OCI-LY3 (cell line): ENCODE measurements around the gene RGMA.

Experiments
- H2AFZ ChIP-seq: fragments of 200-600, 300-600 bp; shearing (Covaris generic); 2 replicates; pipeline ENCODE4 v1.6.0; 2014; ENCODE audit warnings: antibody characterized with exemption, low read depth, low read length
- H3K27ac ChIP-seq: fragments of 200-600, 300-600 bp; sonication (generic); 2 replicates; pipeline ENCODE4 v1.5.1; 2014; ENCODE audit warnings: mild to moderate bottlenecking, low read length, moderate library complexity, mixed read lengths
- H3K27me3 ChIP-seq: fragments of 200-600, 300-600 bp; sonication (generic); 2 replicates; pipeline ENCODE4 v1.6.1; 2014; ENCODE audit warnings: low read depth, low read length, mixed read lengths
- H3K36me3 ChIP-seq: fragments of 200-600, 300-600 bp; sonication (generic); replicated peaks from 2 replicates; pipeline ENCODE3; 2014; ENCODE audit warnings: low read depth, low read length, mixed read lengths
- H3K4me1 ChIP-seq: fragments of 300-600, 200-600 bp; sonication (generic); 2 replicates; pipeline ENCODE4 v1.6.1; 2014; ENCODE audit warnings: low read length, mixed read lengths
- H3K4me2 ChIP-seq: fragments of 200-600, 300-600 bp; sonication (generic); 2 replicates; pipeline ENCODE4 v1.6.1; 2014; ENCODE audit warnings: low read length, mixed read lengths
- H3K4me3 ChIP-seq: fragments of 300-600, 200-600 bp; sonication (generic); 2 replicates; pipeline ENCODE4 v1.5.1; 2014; ENCODE audit warnings: antibody characterized with exemption, mild to moderate bottlenecking, low read length, moderate library complexity
- H3K79me2 ChIP-seq: fragments of 300-600, 200-600 bp; shearing (Covaris generic); 2 replicates; pipeline ENCODE4 v1.6.1; 2014; ENCODE audit warnings: mild to moderate bottlenecking, low read length, mixed read lengths
- H3K9ac ChIP-seq: fragments of 300-600, 200-600 bp; shearing (Covaris generic); 2 replicates; pipeline ENCODE4 v1.6.0; 2014; ENCODE audit warnings: mild to moderate bottlenecking, low read length, moderate library complexity
- H3K9me3 ChIP-seq: fragments of 200-600, 300-600 bp; shearing (Covaris generic); 2 replicates; pipeline ENCODE4 v1.6.1; 2014; ENCODE audit warnings: low read length, mixed read lengths; ENCODE audit not compliant: insufficient read depth
- H4K20me1 ChIP-seq: fragments of 200-600, 300-600 bp; sonication (generic); 2 replicates; pipeline ENCODE4 v1.6.1; 2016; ENCODE audit warnings: low read length, mixed read lengths; ENCODE audit not compliant: insufficient read depth
- EZH2phosphoT487 ChIP-seq: fragments of 200-600 bp; shearing (Covaris generic); IDR thresholded peaks from 2 replicates; pipeline ENCODE4 v1.6.1; 2018; ENCODE audit warnings: antibody characterized with exemption, mixed run types, low read depth
- TF ChIP-seq, protein P1 (sequence below): fragments of 200-600, 300-600 bp; sonication (generic); IDR thresholded peaks from 2 replicates; pipeline ENCODE4 v1.5.1; 2014; ENCODE audit warnings: antibody characterized with exemption, low read length, low read depth

The RGMA gene

GRCh38 chr15:93102211-93102610 lies 13.2 kb upstream of the RGMA start:
- Histone ChIP-seq H3K4me2 (no peak overlapping the region), H2AFZ (no peak overlapping the region), H3K9me3 (no peaks in the 10 kb centered on the region), H3K4me1 (no peaks in the 10 kb centered on the region), H3K79me2 (no peaks in the 10 kb centered on the region), H3K9ac (no peak overlapping the region), H3K4me3 (no peak overlapping the region), H3K27me3 (no peaks in the 10 kb centered on the region; the same call in 1 of the 2 replicates), H4K20me1 (no peaks in the 10 kb centered on the region), H3K27ac (no peak overlapping the region), H3K36me3 (no peaks in the 10 kb centered on the region)
- no peak for TF ChIP-seq EZH2phosphoT487
- TF ChIP-seq, protein P1, sequence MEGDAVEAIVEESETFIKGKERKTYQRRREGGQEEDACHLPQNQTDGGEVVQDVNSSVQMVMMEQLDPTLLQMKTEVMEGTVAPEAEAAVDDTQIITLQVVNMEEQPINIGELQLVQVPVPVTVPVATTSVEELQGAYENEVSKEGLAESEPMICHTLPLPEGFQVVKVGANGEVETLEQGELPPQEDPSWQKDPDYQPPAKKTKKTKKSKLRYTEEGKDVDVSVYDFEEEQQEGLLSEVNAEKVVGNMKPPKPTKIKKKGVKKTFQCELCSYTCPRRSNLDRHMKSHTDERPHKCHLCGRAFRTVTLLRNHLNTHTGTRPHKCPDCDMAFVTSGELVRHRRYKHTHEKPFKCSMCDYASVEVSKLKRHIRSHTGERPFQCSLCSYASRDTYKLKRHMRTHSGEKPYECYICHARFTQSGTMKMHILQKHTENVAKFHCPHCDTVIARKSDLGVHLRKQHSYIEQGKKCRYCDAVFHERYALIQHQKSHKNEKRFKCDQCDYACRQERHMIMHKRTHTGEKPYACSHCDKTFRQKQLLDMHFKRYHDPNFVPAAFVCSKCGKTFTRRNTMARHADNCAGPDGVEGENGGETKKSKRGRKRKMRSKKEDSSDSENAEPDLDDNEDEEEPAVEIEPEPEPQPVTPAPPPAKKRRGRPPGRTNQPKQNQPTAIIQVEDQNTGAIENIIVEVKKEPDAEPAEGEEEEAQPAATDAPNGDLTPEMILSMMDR = no peak

GRCh38 chr15:93093765-93094164 lies 4.8 kb upstream of the RGMA start:
- H3K79me2 ChIP-seq = no peaks in the 10 kb centered on the region
- no peaks in the 10 kb centered on the region for H3K4me1 ChIP-seq
- peaks cover 8% of the 10 kb centered on the region; the same call in 1 of the 2 replicates for H3K27me3 ChIP-seq
- no peak overlapping the region for H3K4me2 ChIP-seq
- no peaks in the 10 kb centered on the region for H4K20me1 ChIP-seq
- no peak overlapping the region for H2AFZ ChIP-seq
- no peak for TF ChIP-seq EZH2phosphoT487
- TF ChIP-seq, protein P1 = no peak
- no peaks in the 10 kb centered on the region for H3K36me3 ChIP-seq
- H3K27ac ChIP-seq = no peak overlapping the region
- H3K4me3 ChIP-seq = no peak overlapping the region
- H3K9ac ChIP-seq = no peak overlapping the region
- no peaks in the 10 kb centered on the region for H3K9me3 ChIP-seq

- Histone ChIP-seq H3K9ac (no peak overlapping the region), H3K9me3 (no peaks in the 10 kb centered on the region), H3K27me3 (peaks cover 14% of the 10 kb centered on the region; the same call in 1 of the 2 replicates), H3K4me3 (no peak overlapping the region), H3K36me3 (no peaks in the 10 kb centered on the region), H3K79me2 (no peaks in the 10 kb centered on the region), H3K4me2 (no peak overlapping the region), H3K4me1 (no peaks in the 10 kb centered on the region), H4K20me1 (no peaks in the 10 kb centered on the region), H2AFZ (no peak overlapping the region), H3K27ac (no peak overlapping the region)
- TF ChIP-seq, protein P1 = no peak
Measured at GRCh38 chr15:93091465-93091864, 2.5 kb upstream of the RGMA start.

GRCh38 chr15:93089727-93090305 lies 805 bp upstream of the RGMA start:
- H3K27me3 ChIP-seq = peaks cover 31% of the 10 kb centered on the region

More at GRCh38 chr15:93089727-93090305, 805 bp upstream of the RGMA start:
- no peaks in the 10 kb centered on the region for H4K20me1 ChIP-seq
- no peak overlapping the region for H2AFZ ChIP-seq
- H3K9me3 ChIP-seq = no peaks in the 10 kb centered on the region
- no peaks in the 10 kb centered on the region for H3K36me3 ChIP-seq
- no peak overlapping the region for H3K4me2 ChIP-seq
- no peak overlapping the region for H3K9ac ChIP-seq
- no peak overlapping the region for H3K27ac ChIP-seq
- no peaks in the 10 kb centered on the region for H3K4me1 ChIP-seq
- TF ChIP-seq, protein P1 = no peak
- TF ChIP-seq EZH2phosphoT487 = no peak
- no peak overlapping the region for H3K4me3 ChIP-seq
- H3K79me2 ChIP-seq = no peaks in the 10 kb centered on the region
